Aortic smooth muscle cell (primary cell): ENCODE measurements around the gene AMOTL2. TPM values are rescaled to one million over a fixed set of nuclear protein-coding genes. Genes with fewer than 3 reads are reported as not detected.

Experiments used
- total RNA-seq: library from RNA; depleted of rRNA; stranded (reverse); fragments of >200 nt; gene quantifications from 2 replicates; pipeline ENCODE4 v1.2.3, GENCODE V29; 2014

AMOTL2 gene
- total RNA-seq, result 49.1 and 69.0 TPM in 2 replicates

DNA sequence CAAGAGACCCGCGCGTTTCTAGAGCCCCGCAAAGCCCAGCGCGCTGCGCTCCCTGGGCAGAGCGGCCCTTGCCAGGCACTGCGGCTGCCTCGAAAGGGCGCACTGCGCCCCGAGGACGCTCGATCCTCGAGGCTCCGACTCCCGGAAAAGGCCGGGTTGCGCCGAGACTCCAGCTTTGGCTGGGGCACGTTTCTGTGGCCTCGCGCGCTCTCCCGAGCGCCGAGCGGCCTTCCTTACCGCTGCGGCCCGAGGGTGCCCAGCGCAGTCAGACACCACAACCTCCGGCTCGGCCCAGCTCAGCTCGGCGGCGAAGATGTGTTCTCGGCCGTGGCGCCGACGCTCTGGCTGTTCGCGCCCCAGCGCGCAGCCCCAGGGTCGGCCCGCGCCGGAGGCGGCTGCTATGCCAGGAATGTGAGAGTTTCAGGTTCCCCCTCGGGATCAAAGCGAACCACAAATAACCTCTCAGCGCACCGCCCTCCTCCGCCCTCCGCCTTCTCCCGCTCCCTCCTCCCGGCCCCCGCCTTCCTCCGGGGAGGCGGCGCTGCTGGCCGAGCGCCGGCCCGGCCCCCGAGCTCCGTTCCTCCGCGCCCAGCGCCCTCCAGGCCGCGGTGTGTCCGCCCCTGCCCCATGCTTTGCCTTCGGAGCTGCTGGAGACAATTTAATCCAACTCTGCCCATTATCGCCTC lies at the start of gene AMOTL2:
AMOTL2 (minus strand) TSS at position 343 of the 686 bp plus-strand sequence. CDS start 3,014 bp downstream, outside the sequence.

Other genes with a start within 250 kb of the AMOTL2 start
- 66.7 and 74.9 TPM in 2 replicates for gene RYK, start 123.6 kb downstream of the AMOTL2 start, total RNA-seq
- gene ANAPC13, start 111.5 kb upstream of the AMOTL2 start, total RNA-seq, result 98.6 and 108 TPM in 2 replicates
- 23.3 and 23.9 TPM in 2 replicates for gene CEP63, start 111.6 kb upstream of the AMOTL2 start, total RNA-seq